ENCODE data around the gene DBNDD1. TPM values are rescaled to one million over a fixed set of nuclear protein-coding genes. Genes with fewer than 3 reads are reported as not detected.

The DBNDD1 gene
- total RNA-seq, 1 donor from 2014 or later: 11.6 TPM

- Mint-ChIP-seq H3K27me3 (no peaks in the 10 kb centered on the region), H3K4me1 (ENCODE audit: unreplicated experiment) (no peaks in the 10 kb centered on the region), H3K9me3 (no peaks in the 10 kb centered on the region), H3K4me3 (no peak overlapping the region), H3K27ac (no peak overlapping the region), H3K36me3 (peaks cover 12% of the 10 kb centered on the region)
- DNase-seq (ENCODE audit: extremely low spot score, unreplicated experiment): no peak
- TF ChIP-seq, protein P1, sequence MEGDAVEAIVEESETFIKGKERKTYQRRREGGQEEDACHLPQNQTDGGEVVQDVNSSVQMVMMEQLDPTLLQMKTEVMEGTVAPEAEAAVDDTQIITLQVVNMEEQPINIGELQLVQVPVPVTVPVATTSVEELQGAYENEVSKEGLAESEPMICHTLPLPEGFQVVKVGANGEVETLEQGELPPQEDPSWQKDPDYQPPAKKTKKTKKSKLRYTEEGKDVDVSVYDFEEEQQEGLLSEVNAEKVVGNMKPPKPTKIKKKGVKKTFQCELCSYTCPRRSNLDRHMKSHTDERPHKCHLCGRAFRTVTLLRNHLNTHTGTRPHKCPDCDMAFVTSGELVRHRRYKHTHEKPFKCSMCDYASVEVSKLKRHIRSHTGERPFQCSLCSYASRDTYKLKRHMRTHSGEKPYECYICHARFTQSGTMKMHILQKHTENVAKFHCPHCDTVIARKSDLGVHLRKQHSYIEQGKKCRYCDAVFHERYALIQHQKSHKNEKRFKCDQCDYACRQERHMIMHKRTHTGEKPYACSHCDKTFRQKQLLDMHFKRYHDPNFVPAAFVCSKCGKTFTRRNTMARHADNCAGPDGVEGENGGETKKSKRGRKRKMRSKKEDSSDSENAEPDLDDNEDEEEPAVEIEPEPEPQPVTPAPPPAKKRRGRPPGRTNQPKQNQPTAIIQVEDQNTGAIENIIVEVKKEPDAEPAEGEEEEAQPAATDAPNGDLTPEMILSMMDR (conservative IDR thresholded peaks at IDR 0.05): no peak
Observed at GRCh38 chr16:89957216-89957785, 62.0 kb downstream of the DBNDD1 start.

GRCh38 chr16:89956505-89957215, 62.6 kb downstream of the DBNDD1 start:
- Mint-ChIP-seq H3K36me3 (peaks cover 12% of the 10 kb centered on the region), H3K4me3 (no peak overlapping the region), H3K9me3 (no peaks in the 10 kb centered on the region), H3K4me1 (ENCODE audit: unreplicated experiment) (no peaks in the 10 kb centered on the region), H3K27me3 (no peaks in the 10 kb centered on the region), H3K27ac (no peak overlapping the region)
- TF ChIP-seq, protein P1 (conservative IDR thresholded peaks at IDR 0.05): no peak
- DNase-seq (ENCODE audit: extremely low spot score, unreplicated experiment): no peak

- no peak for DNase-seq (ENCODE audit: extremely low spot score, unreplicated experiment)
- no peaks in the 10 kb centered on the region for H3K9me3 Mint-ChIP-seq
- no peaks in the 10 kb centered on the region for H3K27me3 Mint-ChIP-seq
- H3K36me3 Mint-ChIP-seq: peaks cover 12% of the 10 kb centered on the region
- no peaks in the 10 kb centered on the region for H3K4me1 Mint-ChIP-seq (ENCODE audit: unreplicated experiment)
- no peak overlapping the region for H3K27ac Mint-ChIP-seq
- TF ChIP-seq, protein P1 (conservative IDR thresholded peaks at IDR 0.05): no peak
- no peak overlapping the region for H3K4me3 Mint-ChIP-seq
Observed at GRCh38 chr16:89955001-89955685, 64.1 kb downstream of the DBNDD1 start.

Other genes with a start within 250 kb of the DBNDD1 start
- gene FANCA, start 202.8 kb downstream of the DBNDD1 start, total RNA-seq (ENCODE audit: low replicate concordance): 21.9 and 73.3 TPM in 2 replicates
- gene SPIRE2, start 191.0 kb downstream of the DBNDD1 start, total RNA-seq (ENCODE audit: low replicate concordance): 17.1 and 18.6 TPM in 2 replicates
- gene TCF25, start 145.9 kb downstream of the DBNDD1 start, total RNA-seq (ENCODE audit: low replicate concordance): 170 and 184 TPM in 2 replicates
- 3.6 and 3.8 TPM in 2 replicates for gene MC1R, start 100.6 kb downstream of the DBNDD1 start, total RNA-seq (ENCODE audit: low replicate concordance)
- gene TUBB3, start 96.1 kb downstream of the DBNDD1 start, total RNA-seq (ENCODE audit: low replicate concordance): 62.0 and 91.4 TPM in 2 replicates
- 61.0 and 63.5 TPM in 2 replicates for gene DEF8, start 70.7 kb downstream of the DBNDD1 start, total RNA-seq (ENCODE audit: low replicate concordance)
- gene PRDM7, start 57.9 kb upstream of the DBNDD1 start, total RNA-seq (ENCODE audit: low replicate concordance): not detected in 2 replicates

Data from type B pancreatic cell (in vitro differentiated cells).